Measurements from ENCODE around the gene ZBP1.

The ZBP1 gene

DNA sequence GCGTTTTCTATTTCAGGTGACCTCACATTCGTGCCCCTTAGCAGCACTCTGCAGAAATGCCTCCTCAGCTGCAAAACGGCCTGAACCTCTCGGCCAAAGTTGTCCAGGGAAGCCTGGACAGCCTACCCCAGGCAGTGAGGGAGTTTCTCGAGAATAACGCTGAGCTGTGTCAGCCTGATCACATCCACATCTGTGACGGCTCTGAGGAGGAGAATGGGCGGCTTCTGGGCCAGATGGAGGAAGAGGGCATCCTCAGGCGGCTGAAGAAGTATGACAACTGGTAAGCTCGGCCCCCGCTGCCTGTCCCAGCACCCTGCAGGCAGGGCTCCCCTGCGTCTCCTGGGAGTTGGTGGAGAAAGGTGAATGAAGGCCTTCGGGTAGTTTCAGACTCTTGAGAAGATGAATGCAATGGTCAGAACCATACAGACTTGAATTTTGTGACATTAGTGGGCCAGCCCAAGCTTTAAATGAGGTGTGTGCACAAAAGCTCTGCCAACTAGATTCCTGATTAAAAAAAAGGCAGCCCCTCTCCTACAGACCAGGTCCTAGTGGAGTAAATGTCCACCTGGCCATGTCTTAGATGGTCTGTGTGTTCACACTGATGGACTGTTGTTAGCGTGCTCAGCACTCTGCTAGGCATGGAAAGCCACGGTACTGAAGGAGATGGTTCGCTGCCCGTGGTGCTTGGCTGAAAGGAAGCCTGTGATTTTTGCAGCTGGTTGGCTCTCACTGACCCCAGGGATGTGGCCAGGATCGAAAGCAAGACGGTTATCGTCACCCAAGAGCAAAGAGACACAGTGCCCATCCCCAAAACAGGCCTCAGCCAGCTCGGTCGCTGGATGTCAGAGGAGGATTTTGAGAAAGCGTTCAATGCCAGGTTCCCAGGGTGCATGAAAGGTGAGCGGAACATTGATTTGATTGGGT is 58.6 kb downstream of the ZBP1 start:
- no peak for TF ChIP-seq TAF1 (IDR thresholded peaks at IDR 0.05; ENCODE audit: borderline replicate concordance, low read depth, low read length)
- TF ChIP-seq POLR2AphosphoS5 (IDR thresholded peaks at IDR 0.05; ENCODE audit: low read depth, low read length) = no peak
- no peak for TF ChIP-seq POLR2A (IDR thresholded peaks at IDR 0.05; ENCODE audit: low read depth, low read length)
- FAIRE-seq (no peak), DNase-seq (ENCODE audit: insufficient read length) (no peak)

- DNase-seq (ENCODE audit: insufficient read length) = no peak
- TF ChIP-seq TAF1 (IDR thresholded peaks at IDR 0.05; ENCODE audit: borderline replicate concordance, low read depth, low read length) (no peak), POLR2A (IDR thresholded peaks at IDR 0.05; ENCODE audit: low read depth, low read length) (no peak), POLR2AphosphoS5 (IDR thresholded peaks at IDR 0.05; ENCODE audit: low read depth, low read length) (no peak)
- FAIRE-seq = no peak
Observed at GRCh38 chr20:57560554-57561355, 59.5 kb downstream of the ZBP1 start, which contains the start of gene PCK1. Gene PCK1 (plus strand): TSS chr20:57561110. CDS start chr20:57561412, 302 bp downstream.

- DNase-seq (ENCODE audit: insufficient read length) (no peak), FAIRE-seq (no peak)
- no peak for TF ChIP-seq POLR2A (IDR thresholded peaks at IDR 0.05; ENCODE audit: low read depth, low read length)
- no peak for TF ChIP-seq POLR2AphosphoS5 (IDR thresholded peaks at IDR 0.05; ENCODE audit: low read depth, low read length)
- no peak for TF ChIP-seq TAF1 (IDR thresholded peaks at IDR 0.05; ENCODE audit: borderline replicate concordance, low read depth, low read length)
Observed at GRCh38 chr20:57559658-57560553, 60.3 kb downstream of the ZBP1 start.

DNA sequence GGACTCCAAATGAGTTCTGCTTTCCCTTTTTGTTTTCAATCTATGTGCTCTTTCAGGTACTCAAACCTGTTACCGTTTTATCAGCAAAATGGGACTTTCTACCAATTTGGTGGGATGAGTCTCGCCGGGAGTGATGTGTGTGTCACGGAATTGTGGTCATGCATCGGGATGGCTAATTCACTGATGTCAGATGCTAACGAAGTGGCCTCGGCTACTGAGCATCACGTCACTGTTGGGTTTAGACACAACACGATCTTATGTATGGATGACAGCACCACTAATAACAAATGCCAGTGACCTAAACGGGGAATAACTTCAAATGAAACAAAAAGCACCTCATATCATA is 61.0 kb downstream of the ZBP1 start:
- no peak for FAIRE-seq
- no peak for TF ChIP-seq POLR2A (IDR thresholded peaks at IDR 0.05; ENCODE audit: low read depth, low read length)
- no peak for TF ChIP-seq POLR2AphosphoS5 (IDR thresholded peaks at IDR 0.05; ENCODE audit: low read depth, low read length)
- no peak for TF ChIP-seq TAF1 (IDR thresholded peaks at IDR 0.05; ENCODE audit: borderline replicate concordance, low read depth, low read length)
- DNase-seq (ENCODE audit: insufficient read length) = no peak

DNA sequence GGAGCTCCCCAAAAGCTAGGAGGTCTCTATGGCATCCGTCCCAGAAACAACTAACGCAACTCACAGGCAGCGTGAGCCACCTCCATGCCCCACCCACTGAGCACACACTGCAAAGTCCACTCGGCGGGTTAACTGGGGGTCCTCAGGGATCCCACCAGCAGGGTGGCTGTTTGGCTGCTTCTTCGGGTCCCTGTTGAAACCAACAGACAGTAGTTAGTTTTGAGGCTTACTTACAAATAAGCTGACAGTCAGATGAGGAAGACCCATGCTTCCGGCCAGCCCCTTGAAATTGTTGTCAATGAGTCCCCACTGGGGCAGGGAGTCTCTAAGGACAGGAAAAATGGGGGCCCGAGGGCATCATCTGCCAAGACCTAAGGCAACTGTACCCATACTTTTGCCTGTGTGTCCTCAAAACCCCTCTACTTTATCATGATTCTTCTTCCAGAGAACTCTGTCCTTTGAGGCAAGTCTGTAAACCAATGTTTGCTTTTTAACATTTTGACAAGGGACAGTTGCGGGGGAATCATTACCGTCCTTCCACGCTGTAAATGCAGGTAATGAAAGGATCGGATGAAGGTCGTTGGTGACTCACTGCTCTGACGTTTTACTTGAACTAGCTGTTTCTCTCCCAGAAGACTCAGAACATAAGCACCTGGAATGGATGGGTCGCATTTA is 61.5 kb downstream of the ZBP1 start:
- FAIRE-seq = no peak
- TF ChIP-seq TAF1 (IDR thresholded peaks at IDR 0.05; ENCODE audit: borderline replicate concordance, low read depth, low read length) = no peak
- no peak for TF ChIP-seq POLR2A (IDR thresholded peaks at IDR 0.05; ENCODE audit: low read depth, low read length)
- no peak for TF ChIP-seq POLR2AphosphoS5 (IDR thresholded peaks at IDR 0.05; ENCODE audit: low read depth, low read length)
- no peak for DNase-seq (ENCODE audit: insufficient read length)

GRCh38 chr20:57557926-57558613 is 62.2 kb downstream of the ZBP1 start:
- DNase-seq (ENCODE audit: insufficient read length) = no peak
- FAIRE-seq = no peak
- no peak for TF ChIP-seq TAF1 (IDR thresholded peaks at IDR 0.05; ENCODE audit: borderline replicate concordance, low read depth, low read length)

- DNase-seq (ENCODE audit: insufficient read length) (no peak), FAIRE-seq (no peak)
- TF ChIP-seq POLR2AphosphoS5 (IDR thresholded peaks at IDR 0.05; ENCODE audit: low read depth, low read length) = no peak
- TF ChIP-seq TAF1 (IDR thresholded peaks at IDR 0.05; ENCODE audit: borderline replicate concordance, low read depth, low read length) = no peak
- no peak for TF ChIP-seq POLR2A (IDR thresholded peaks at IDR 0.05; ENCODE audit: low read depth, low read length)
Observed at GRCh38 chr20:57556980-57557274, 63.3 kb downstream of the ZBP1 start.

GRCh38 chr20:57555457-57556184 is 64.6 kb downstream of the ZBP1 start:
- no peak for FAIRE-seq
- TF ChIP-seq POLR2AphosphoS5 (IDR thresholded peaks at IDR 0.05; ENCODE audit: low read depth, low read length) = no peak
- TF ChIP-seq POLR2A (IDR thresholded peaks at IDR 0.05; ENCODE audit: low read depth, low read length) = no peak
- no peak for TF ChIP-seq TAF1 (IDR thresholded peaks at IDR 0.05; ENCODE audit: borderline replicate concordance, low read depth, low read length)
- DNase-seq (ENCODE audit: insufficient read length) = no peak

Measured in GM12892 (cell line).